Liver (tissue), 9 donors: ENCODE results near the gene CRY1. TPM values are rescaled to one million over a fixed set of nuclear protein-coding genes. Genes with fewer than 3 reads are reported as not detected.
"Not testable (repeated sequence)": the region's sequence is repeated elsewhere in the genome, so short reads cannot be mapped to it uniquely, and the experiment has no call there.

Source experiments
- DNase-seq: peaks from one replicate; pipeline ENCODE4 v3.0.0-alpha.2; 2017; ENCODE audit warnings: low spot score
- H3K27ac ChIP-seq, 2 donors: one replicate each; pipeline ENCODE4 v1.7.0; 2013; ENCODE audit warnings: inconsistent platforms in 2 of 2, low read length in 2 of 2, control low read depth in 1 of 2, low read depth in 1 of 2, mild to moderate bottlenecking in 1 of 2
- H3K27me3 ChIP-seq, 4 donors: one replicate each; pipeline versions ENCODE4 v1.6.1 to v1.7.0; 2013; ENCODE audit warnings: low read length in 3 of 4, inconsistent platforms in 1 of 4, mild to moderate bottlenecking in 1 of 4, moderate library complexity in 1 of 4; ENCODE audit not compliant: control insufficient read depth in 4 of 4, insufficient read depth in 4 of 4
- H3K36me3 ChIP-seq, 4 donors: one replicate each; pipeline versions ENCODE4 v1.6.1 to v1.7.0; 2013; ENCODE audit warnings: low read length in 3 of 4, mild to moderate bottlenecking in 3 of 4, low read depth in 1 of 4, moderate library complexity in 1 of 4; ENCODE audit not compliant: control insufficient read depth in 4 of 4, insufficient read depth in 3 of 4
- H3K4me1 ChIP-seq, 4 donors: one replicate each; pipeline versions ENCODE4 v1.6.1 to v1.7.0; 2013; ENCODE audit warnings: low read length in 3 of 4, mild to moderate bottlenecking in 3 of 4, moderate library complexity in 1 of 4; ENCODE audit not compliant: control insufficient read depth in 4 of 4, insufficient read depth in 4 of 4
- H3K4me3 ChIP-seq, 3 donors: one replicate each; pipeline versions ENCODE4 v1.6.1 to v1.7.0; 2013; ENCODE audit warnings: low read length in 3 of 3, control low read depth in 1 of 3, low read depth in 1 of 3, mild to moderate bottlenecking in 1 of 3
- H3K9ac ChIP-seq, 2 donors: one replicate each; pipeline ENCODE4 v1.7.0; 2013; ENCODE audit warnings: low read length in 2 of 2, mild to moderate bottlenecking in 2 of 2, moderate library complexity in 2 of 2, control low read depth in 1 of 2, low read depth in 1 of 2
- H3K9me3 ChIP-seq, 4 donors: one replicate each; pipeline versions ENCODE4 v1.6.1 to v1.7.0; 2013; ENCODE audit warnings: low read length in 3 of 4; ENCODE audit not compliant: control insufficient read depth in 4 of 4
- ATF3 ChIP-seq: IDR thresholded peaks from 2 replicates; pipeline ENCODE4 v1.6.1; 2016; ENCODE audit warnings: antibody characterized with exemption
- CTCF ChIP-seq: fragments of 150-350 bp; IDR thresholded peaks from 2 replicates; pipeline ENCODE4 v1.5.1; 2017; ENCODE audit warnings: improper control_type of control experiment, low read depth, low read length; ENCODE audit not compliant: missing input control
- EGR1 ChIP-seq, 2 donors: IDR thresholded peaks; 2 replicates each; pipeline ENCODE4 v1.6.1; 2016 to 2018; ENCODE audit warnings: antibody characterized with exemption in 2 of 2, low read depth in 2 of 2
- FOXA1 ChIP-seq: IDR thresholded peaks from 2 replicates; pipeline ENCODE4 v1.6.1; 2016; ENCODE audit warnings: antibody characterized with exemption
- FOXA2 ChIP-seq: IDR thresholded peaks from 2 replicates; pipeline ENCODE4 v1.6.1; 2016; ENCODE audit warnings: antibody characterized with exemption
- GABPA ChIP-seq, 2 donors: IDR thresholded peaks in 1 of 2; conservative IDR thresholded peaks in 1 of 2; 2 replicates each; pipeline ENCODE4 v1.6.1; 2016; ENCODE audit warnings: antibody characterized with exemption in 2 of 2, mild to moderate bottlenecking in 1 of 2, moderate library complexity in 1 of 2
- HNF4A ChIP-seq, 2 donors: conservative IDR thresholded peaks; 2 replicates each; pipeline ENCODE4 v1.6.1; 2016; ENCODE audit warnings: antibody characterized with exemption in 2 of 2, mild to moderate bottlenecking in 2 of 2
- HNF4G ChIP-seq: IDR thresholded peaks from 2 replicates; pipeline ENCODE4 v1.6.1; 2016; ENCODE audit warnings: antibody characterized with exemption
- MAX ChIP-seq: IDR thresholded peaks from 2 replicates; pipeline ENCODE4 v1.6.1; 2016; ENCODE audit warnings: antibody characterized with exemption
- NR2F2 ChIP-seq: IDR thresholded peaks from 2 replicates; pipeline ENCODE4 v1.6.1; 2016; ENCODE audit warnings: antibody characterized with exemption
- RXRA ChIP-seq, 2 donors: IDR thresholded peaks; 2 replicates each; pipeline ENCODE4 v1.6.1; 2017 to 2018; ENCODE audit warnings: antibody characterized with exemption in 2 of 2, mild to moderate bottlenecking in 1 of 2
- SP1 ChIP-seq: IDR thresholded peaks from 2 replicates; pipeline ENCODE4 v1.6.1; 2018; ENCODE audit warnings: antibody characterized with exemption, mild to moderate bottlenecking
- ZBTB33 ChIP-seq: IDR thresholded peaks from 2 replicates; pipeline ENCODE4 v1.6.1; 2016; ENCODE audit warnings: antibody characterized with exemption
- WGBS: extraction: QIAGEN DNeasy Blood & Tissue Kit; methylation state at CpG from one replicate; pipeline ENCODE4 v1.1.7; 2013; 5-methylcytosine and 5-hydroxymethylcytosine counted together
- polyA plus RNA-seq, 2 donors: library from polyadenylated mRNA; stranded (reverse) in 1 of 2; unstranded in 1 of 2; fragments of 200-250 nt in 1 of 2; fragments of >200 nt in 1 of 2; fragmentation: Nextera tagmentation in 1 of 2; extraction: Ambion mirVana in 1 of 2; gene quantifications; one replicate each; pipeline versions ENCODE4 v1.2.1 to v1.2.3, GENCODE V29; 2013 to 2015
- total RNA-seq, 2 donors: library from RNA; depleted of rRNA; stranded (reverse); fragments of >200 nt; gene quantifications; one replicate each; pipeline ENCODE4 v1.2.3, GENCODE V29; 2014
- donor health status: healthy.
- donor health status: healthy.
- donor health status: healthy.
- donor health status: healthy.
- donor health status: healthy.

The CRY1 gene
- total and polyA plus RNA-seq, 4 donors, result 5.7 to 16.6 (median 10.1) TPM

GRCh38 chr12:106997916-106998315 lies 95.4 kb downstream of the CRY1 start (continued):
- no peak for TF ChIP-seq HNF4A (conservative IDR thresholded peaks at IDR 0.05)
- TF ChIP-seq ZBTB33, result no peak
- no peak for TF ChIP-seq RXRA (IDR thresholded peaks at IDR 0.05)
- no peak for TF ChIP-seq MAX

GRCh38 chr12:106996102-106996501 lies 97.2 kb downstream of the CRY1 start:
- 97% methylated on average over 5 of the region's 5 CpGs for WGBS
- not testable (repeated sequence) for H3K4me3 ChIP-seq, H3K9me3 ChIP-seq, H3K9ac ChIP-seq, H3K27ac ChIP-seq, H3K4me1 ChIP-seq, H3K27me3 ChIP-seq, DNase-seq
- peaks cover 0 to 13% (median 11%) of the 10 kb centered on the region in 4 donors for H3K36me3 ChIP-seq

- Histone ChIP-seq H3K36me3 (peaks cover 0 to 13% (median 9%) of the 10 kb centered on the region in 4 donors), H3K27ac (no peak overlapping the region), H3K27me3 (no peaks in the 10 kb centered on the region), H3K4me3 (no peak overlapping the region), H3K9ac (no peak overlapping the region), H3K4me1 (no peaks in the 10 kb centered on the region), H3K9me3 (no peaks in the 10 kb centered on the region)
- 78% methylated on average over 2 of the region's 2 CpGs for WGBS
- TF ChIP-seq ATF3 (no peak), MAX (no peak), NR2F2 (no peak), RXRA (IDR thresholded peaks at IDR 0.05) (no peak)
- DNase-seq, result no peak
Observed at GRCh38 chr12:106994579-106995220, 98.6 kb downstream of the CRY1 start.

- H3K9ac ChIP-seq, result no peak overlapping the region
- WGBS, result 69% methylated on average over 6 of the region's 6 CpGs
- H3K36me3 ChIP-seq, result peaks cover 0 to 3% (median 1%) of the 10 kb centered on the region in 4 donors
- DNase-seq, result no peak
- no peaks in the 10 kb centered on the region for H3K9me3 ChIP-seq
- no peaks in the 10 kb centered on the region for H3K27me3 ChIP-seq
- H3K27ac ChIP-seq, result no peak overlapping the region
- H3K4me1 ChIP-seq, result peaks cover 6 to 16% (median 12%) of the 10 kb centered on the region in 4 donors
- TF ChIP-seq NR2F2 (no peak), RXRA (IDR thresholded peaks at IDR 0.05) (no peak), EGR1 (IDR thresholded peaks at IDR 0.05; ENCODE audit: low read depth in 2 of 2) (no peak), HNF4A (conservative IDR thresholded peaks at IDR 0.05) (no peak), CTCF (no peak), SP1 (no peak), FOXA2 (no peak), HNF4G (no peak), GABPA (IDR thresholded peaks at IDR 0.05 in 1 of 2, conservative IDR thresholded peaks at IDR 0.05 in 1 of 2) (no peak), FOXA1 (no peak), MAX (no peak)
- H3K4me3 ChIP-seq, result no peak overlapping the region
Observed at GRCh38 chr12:106987846-106988245, 105.5 kb downstream of the CRY1 start.
